GM21360 (cell line): ENCODE data around the gene DNAH11.
A peak's percentile ranks its signal among the peaks of the same experiment; 100 is the strongest.
"Not testable (repeated sequence)": the region's sequence is repeated elsewhere in the genome, so short reads cannot be mapped to it uniquely, and the experiment has no call there.

Experiments
- ATAC-seq: cut with Tn5 transposase; IDR thresholded peaks from one replicate; pipeline ENCODE4 v1.9.1; 2021; ENCODE audit warnings: mild to moderate bottlenecking, moderate library complexity; ENCODE audit not compliant: unreplicated experiment

Gene DNAH11, protein sequence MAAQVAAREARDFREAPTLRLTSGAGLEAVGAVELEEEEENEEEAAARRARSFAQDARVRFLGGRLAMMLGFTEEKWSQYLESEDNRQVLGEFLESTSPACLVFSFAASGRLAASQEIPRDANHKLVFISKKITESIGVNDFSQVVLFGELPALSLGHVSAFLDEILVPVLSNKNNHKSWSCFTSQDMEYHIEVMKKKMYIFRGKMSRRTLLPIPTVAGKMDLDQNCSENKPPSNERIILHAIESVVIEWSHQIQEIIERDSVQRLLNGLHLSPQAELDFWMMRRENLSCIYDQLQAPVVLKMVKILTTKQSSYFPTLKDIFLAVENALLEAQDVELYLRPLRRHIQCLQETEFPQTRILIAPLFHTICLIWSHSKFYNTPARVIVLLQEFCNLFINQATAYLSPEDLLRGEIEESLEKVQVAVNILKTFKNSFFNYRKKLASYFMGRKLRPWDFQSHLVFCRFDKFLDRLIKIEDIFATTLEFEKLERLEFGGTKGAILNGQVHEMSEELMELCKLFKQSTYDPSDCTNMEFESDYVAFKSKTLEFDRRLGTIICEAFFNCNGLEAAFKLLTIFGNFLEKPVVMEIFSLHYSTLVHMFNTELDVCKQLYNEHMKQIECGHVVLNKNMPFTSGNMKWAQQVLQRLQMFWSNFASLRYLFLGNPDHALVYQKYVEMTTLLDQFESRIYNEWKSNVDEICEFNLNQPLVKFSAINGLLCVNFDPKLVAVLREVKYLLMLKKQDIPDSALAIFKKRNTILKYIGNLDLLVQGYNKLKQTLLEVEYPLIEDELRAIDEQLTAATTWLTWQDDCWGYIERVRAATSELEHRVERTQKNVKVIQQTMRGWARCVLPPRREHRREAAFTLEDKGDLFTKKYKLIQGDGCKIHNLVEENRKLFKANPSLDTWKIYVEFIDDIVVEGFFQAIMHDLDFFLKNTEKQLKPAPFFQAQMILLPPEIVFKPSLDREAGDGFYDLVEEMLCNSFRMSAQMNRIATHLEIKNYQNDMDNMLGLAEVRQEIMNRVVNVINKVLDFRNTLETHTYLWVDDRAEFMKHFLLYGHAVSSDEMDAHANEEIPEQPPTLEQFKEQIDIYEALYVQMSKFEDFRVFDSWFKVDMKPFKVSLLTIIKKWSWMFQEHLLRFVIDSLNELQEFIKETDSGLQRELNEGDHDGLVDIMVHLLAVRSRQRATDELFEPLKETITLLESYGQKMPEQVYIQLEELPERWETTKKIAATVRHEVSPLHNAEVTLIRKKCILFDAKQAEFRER (N-terminal part only)

DNA sequence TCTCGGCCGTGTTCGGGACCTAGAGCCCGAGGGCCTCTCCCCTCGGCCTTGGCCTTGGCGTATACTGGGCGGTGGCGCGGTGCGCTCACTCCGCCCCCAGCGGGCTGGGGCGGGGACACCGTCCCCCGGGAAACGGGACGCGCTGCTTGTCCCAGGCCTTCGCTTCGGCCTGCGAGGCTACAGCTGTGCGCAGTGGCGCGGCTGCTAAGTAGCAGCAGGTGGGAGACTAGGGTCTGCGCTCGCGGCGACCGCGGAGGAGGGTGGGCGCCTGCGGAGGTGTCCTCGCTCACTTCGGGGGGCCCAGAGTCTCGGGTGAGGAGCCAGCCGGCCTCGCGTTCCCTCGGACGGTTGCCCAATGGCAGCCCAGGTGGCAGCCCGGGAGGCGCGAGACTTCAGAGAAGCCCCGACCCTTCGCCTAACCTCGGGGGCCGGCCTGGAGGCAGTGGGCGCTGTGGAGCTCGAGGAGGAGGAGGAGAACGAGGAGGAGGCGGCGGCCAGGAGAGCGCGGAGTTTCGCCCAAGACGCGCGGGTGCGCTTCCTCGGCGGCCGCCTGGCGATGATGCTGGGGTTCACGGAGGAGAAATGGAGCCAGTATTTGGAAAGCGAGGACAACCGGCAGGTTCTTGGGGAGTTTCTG is at the start of gene DNAH11:
Gene DNAH11, plus strand, starts transcription at position 149 of the 637 bp plus-strand sequence. Its CDS starts 207 bp downstream, at position 356.
- ATAC-seq, result peak; percentile 81

DNA sequence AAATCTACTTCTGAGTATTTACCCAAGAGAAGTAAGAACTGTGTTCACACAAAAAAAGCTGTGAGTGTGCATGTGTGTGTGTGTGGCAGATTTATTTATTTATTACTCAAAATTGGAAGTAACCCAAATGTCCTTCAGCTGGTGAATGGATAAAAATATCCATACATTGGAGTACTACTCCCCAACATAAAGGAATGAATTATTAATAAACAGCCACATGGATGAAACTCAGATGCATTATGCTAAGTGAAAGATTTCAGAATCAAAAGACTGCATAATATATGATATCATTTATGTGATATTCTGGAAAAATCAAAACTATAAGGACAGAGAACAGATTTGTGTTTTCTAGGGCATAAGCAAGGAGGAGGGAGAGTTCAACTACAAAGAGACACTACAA is 47.1 kb upstream of the DNAH11 start:
- ATAC-seq, result no peak

DNA sequence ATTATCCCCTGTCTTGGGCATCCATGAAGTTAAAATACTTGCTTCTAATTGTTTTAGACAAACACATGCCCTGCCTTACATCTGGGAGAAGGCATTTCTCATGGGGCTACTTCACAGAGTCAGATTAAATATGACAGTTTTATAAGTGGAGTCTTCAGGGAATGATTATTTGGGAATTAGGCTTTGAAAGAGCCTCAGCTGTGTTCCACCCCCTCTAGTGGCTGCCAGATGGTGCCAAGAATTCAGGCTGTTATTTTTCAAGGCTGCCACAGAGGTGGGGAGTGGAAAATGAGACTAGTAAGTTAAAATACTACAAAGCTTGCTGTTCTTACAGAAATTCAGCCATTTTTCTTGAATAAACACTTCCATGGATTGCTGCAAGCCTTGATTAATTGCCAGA is 45.8 kb upstream of the DNAH11 start:
- ATAC-seq, result no peak

DNA sequence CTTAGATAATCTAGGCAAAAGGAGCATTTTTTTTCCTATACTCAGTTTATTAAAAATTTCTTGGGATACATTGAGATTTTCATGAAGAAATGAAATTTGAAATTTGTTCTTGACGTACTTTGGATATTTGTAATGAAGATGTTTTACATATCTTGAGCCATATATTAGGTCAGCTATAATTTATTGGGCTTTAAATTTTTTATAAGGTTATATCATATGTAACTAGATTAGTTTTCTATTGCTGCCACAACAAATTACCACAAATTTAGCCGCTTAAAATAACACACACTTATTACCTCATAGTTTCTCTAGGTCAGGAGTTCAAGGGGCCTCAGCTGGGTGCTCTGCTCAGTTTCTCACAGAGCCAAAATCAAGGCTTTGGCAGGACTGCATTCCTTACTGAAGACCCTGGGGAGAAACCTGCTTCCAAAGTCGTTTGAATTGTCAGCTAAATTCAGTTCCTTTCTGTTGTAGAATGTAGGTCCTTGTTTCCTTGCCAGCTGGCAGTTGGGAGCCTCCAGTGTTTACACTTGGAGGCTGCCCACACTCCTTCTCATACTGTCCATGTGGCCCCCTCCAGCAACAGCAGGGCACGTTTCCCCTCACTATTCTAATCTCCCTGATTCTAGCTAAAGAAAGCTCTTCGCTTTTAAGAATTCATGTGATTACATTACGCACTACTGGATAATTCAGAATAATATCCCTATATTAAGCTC is 42.6 kb upstream of the DNAH11 start:
- no peak for ATAC-seq

DNA sequence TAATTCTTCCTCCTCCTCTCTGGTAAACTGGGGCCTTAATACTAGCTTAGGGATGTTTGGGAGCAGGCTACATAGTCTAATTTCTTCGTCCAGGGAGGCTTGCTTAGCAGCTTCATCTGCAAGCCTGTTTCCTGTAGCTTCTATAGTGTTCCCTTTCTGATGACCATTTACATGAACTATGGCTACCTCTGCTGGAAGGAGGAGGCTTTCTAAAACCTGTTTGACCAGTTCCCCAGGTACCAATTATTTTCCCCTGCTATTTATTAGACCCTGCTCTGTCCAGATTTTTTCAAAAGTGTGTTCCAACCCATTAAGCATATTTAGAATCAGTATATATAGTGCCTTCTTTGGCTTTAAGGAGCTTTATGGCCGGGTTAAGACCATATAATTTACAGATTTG is 38.8 kb upstream of the DNAH11 start:
- no peak for ATAC-seq

DNA sequence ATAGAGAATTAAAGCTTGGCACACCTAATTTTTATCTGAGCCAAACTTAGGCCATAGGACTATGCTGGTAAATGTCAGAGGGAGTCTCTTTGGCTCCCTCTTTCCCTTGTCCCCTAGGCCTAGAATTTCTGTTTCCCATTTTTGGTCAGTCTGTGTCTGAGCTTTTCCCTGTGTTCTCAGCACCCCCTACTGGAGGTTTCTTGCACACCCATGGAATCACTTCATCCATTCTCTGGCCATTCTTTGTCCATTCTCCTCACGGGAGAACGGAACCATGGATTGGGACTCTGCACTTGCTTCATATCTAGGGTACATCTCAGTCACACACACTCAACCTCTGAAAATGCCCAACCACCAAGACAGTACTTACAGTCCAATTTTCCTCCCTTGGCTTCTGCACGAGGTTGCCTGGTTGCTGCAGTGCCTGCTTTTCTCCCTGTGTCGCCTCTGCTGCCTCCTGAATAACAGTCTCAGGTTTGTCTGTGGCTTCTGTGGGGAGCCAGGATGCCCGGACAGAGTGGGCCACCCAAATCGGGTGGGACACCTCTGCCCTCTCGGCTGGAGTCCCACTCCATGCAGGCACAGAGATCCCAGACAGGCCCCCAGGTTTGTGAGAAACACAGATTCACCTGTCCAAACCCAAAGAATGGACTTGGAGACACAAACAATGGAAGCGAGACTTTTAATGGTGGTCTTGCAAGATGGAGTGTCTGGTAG is 35.1 kb upstream of the DNAH11 start:
- no peak for ATAC-seq

DNA sequence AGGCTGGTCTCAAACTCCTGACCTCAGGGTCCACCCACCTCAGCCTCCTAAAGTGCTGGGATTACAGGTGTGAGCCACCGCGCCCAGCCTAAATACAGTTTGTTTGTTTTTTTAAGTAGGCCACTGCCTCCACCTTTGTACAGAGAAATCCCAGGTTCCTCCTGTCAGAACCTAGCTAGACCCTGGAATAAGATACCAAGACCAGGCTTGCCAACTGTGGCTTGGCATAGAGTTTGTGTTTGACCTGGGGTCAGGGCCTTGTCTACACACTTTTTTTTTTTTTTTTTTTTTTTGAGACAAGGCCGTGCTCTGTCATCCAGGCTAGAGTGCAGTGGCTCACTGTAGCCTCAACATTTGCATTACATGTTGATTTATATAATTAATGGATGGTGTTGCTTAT is 34.3 kb upstream of the DNAH11 start:
- ATAC-seq, result no peak

DNA sequence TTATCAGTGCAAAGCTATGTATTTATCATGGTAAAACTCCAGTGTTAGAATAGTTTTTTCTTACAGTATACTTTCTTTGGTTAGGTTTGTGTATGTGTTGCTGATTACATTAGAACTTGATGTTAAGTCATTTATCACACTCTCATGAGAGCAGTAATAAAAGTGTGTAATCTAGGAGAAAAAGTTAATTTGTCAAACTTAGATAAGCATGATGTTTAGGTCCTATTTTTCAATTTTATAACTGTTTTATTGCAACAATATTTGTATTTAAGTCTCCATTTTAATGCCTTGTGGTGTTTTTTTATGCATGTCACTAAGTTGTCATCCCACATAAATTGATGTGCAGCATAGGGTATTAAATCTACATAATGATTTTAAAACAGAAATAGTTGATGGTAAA is 28.8 kb upstream of the DNAH11 start:
- no peak for ATAC-seq

DNA sequence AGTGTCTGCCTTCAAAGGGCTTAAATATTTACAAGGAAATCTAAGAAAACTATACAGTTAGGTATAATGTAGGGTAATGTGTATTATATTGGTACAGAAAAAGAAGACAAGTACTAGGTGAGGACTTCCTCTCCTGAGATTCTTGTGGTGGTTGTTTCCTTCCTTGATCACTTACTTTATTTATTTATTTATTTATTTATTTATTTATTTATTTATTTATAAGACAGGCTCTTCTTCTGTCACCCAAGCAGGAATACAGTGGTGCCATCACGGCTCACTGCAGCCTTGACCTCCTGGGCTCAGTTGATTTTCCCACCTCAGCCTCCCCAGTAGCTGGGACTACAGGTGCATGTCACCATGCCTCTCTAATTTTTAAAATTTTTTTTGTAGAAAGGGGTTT is 18.2 kb upstream of the DNAH11 start:
- no peak for ATAC-seq

DNA sequence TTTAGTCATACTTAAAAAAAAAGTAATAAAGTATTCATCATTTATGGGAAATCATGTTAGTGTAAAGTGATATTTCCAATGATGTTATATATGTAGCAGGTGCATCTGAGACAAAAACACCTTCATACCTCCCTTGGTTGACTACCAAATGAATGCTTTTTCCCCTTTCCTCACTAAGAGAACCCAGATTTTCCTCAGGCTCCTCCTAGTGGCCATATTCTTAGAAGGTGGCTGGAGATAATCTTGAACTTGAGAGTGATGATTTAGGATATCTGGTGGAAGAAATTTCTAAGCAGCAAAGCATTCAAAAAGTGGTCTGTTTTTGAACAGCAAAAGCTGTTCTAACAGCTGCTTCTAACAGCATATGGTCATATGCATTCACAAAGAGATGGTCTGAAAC is 16.8 kb upstream of the DNAH11 start:
- no peak for ATAC-seq

DNA sequence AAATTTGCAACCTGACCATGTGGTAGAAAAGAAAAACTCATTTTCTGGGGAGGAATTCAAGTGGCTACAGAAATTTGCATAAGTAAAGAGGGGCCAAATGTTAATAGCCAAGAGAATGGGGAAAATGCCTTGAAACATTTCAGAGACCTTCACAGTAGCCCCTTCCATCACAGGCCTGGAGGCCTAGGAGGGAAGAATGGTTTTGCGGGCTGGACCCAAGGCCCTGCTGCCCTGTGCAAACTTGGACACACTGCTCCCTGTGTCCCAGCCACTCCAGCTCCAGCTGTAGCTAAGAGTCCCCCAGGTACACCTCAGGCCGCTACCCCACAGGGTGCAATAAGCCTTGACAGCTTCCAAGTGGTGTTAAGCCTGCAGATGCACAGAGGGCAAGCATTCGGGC is 16.4 kb upstream of the DNAH11 start:
- no peak for ATAC-seq

DNA sequence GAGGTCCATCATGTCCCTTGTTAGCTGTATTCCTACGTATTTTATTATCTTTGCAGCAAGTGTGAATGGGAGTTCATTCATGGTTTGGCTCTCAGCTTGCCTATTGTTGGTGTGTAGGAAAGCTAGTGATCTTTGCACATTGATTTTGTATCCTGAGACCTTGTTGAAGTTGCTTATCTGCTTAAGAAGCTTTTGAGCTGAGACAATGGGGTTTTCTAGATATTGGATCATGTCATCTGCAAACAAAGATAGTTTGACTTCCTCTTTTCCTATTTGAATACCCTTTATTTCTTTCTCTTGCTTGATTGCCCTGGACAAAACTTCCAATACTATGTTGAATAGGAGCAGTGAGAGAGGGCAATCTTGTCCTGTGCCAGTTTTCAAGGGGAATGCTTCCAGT is 10.4 kb upstream of the DNAH11 start:
- not testable (repeated sequence) for ATAC-seq

DNA sequence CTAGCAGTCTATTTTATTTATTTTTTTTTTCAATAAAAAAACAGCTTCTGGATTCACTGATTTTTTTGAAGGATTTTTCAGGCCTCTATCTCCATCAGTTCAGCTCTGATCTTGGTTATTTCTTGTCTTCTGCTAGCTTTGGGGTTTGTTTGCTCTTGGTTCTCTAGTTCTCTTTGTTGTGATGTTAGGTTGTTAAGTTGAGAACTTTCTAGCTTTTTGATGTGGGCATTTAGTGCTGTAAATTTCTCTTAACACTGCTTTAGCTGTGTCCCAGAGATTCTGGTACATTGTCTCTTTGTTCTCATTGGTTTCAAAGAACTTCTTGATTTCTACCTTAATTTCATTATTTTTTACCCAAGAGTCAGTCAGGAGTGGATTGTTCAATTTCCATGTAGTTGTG is 9.2 kb upstream of the DNAH11 start:
- not testable (repeated sequence) for ATAC-seq

DNA sequence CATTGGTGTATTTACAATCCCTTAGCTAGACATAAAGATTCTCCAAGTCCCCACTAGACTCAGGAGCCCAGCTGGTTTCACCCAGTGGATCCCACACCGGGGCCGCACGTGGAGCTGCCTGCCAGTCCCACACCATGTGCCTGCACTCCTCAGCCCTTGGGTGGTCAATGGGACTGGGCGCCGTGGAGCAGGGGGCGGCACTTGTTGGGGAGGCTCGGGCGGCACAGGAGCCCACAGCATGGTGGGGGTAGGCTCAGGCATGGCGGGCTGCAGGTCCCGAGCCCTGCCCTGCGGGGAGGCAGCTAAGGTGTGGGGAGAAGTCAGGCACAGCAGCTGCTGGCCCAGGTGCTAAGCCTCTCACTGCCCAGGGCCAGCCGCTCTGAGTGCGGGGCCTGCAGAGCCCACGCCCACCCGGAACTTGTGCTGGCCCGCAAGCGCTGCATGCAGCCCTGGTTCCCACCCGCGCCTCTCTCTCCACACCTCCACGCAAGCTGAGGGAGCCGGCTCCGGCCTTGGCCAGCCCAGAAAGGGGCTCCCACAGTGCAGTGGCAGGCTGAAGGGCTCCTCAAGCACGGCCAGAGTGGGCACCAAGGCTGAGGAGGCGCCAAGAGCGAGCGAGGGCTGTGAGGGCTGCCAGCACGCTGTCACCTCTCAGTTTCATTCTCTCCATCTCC is 6.3 kb upstream of the DNAH11 start:
- not testable (repeated sequence) for ATAC-seq

DNA sequence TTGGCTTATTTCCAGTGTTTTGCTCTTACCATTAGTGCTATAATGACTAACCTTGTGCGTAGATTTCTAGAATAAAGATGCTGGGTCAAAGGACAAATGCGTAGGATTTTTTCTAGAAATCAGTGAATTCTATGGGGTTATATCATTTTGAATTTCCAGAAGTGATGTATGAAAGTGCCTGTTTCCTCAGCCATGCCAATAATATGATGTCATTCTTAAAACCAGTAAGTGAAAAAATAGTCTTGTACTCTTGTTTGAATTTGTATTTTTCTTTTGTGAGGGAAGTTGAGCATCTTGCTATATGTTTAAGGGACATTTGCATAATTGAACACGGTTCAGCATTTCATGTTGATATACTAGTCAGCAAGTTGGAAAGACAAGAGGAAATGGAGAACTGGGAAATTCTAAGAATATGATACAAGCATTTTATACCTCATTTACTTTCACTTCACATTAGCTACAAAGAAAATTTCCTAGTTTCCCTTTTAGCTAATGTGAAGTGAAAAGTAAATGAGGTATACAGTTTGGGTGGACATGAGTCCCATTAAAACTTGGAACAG is 3.8 kb upstream of the DNAH11 start:
- ATAC-seq, result no peak

DNA sequence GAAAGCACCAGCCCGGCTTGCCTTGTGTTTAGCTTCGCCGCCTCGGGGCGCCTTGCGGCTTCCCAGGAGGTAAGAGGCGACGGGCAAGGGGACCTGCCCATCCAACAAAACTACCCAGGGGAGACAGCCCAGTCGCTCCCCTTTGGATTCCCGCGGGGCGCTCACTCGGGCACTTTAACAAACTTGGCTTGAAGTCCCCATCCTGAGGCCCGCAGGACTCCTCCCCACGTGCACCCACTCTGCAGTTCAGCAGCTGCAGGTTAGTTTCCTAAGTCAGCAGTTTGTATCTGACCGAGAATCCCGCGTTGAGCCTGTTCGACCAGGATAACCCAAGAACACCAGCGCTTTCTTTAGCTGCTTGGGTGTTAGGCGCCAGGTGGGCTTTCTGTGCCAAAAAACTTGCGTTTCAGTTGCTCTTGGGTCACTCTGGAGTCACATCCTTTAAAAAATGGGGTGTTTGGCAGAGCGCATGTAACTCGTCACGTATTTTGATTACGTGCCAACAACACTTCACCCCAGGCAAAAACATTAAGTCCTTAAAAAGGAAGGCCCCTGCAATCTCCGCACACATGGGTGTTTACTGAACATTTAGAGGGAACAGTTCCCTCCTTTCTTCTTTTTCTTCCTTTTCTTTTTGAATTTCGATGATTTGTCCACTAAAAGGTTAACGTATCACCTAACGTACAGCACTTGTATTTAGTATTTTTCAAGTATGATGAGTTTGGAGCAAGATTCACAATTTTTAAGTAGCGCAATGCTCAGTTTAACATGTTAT is 876 bp downstream of the DNAH11 start:
- peak; percentile 31 for ATAC-seq

DNA sequence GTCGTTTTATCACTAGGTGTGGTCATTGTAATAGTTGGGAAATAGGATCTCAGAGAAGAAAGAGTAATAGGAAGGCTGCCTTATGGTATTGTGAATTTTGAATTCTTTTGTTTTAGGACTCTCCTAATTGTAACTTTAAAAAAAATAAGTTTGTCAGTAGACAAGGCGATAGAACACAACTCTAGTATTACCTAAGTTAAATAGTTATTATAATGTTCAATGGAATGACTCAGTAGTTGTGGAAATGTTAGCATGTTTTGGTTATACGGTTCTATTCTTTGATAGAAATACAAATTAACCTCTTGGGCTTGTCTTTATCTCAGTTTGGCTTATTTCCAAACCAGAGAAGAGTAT is 1.4 kb downstream of the DNAH11 start:
- ATAC-seq, result no peak

DNA sequence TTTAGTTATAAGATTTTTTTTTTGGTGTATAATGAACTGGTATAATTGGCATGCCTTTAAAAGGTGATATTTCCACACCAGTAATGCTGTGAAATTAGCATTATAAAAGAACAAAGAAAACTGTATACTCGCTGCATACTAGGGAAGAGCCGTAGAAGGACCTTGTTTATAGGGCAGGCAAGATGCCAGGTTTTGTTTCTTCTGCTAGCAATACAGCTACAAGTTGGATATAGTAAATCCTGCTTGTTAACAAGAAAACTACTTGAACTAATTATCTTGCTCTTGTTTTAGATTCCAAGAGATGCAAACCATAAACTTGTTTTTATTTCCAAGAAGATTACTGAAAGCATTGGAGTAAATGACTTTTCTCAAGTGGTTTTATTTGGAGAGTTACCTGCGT is 1.9 kb downstream of the DNAH11 start:
- ATAC-seq, result no peak
